Loucy (cell line): ENCODE data around the gene C18orf32.
"Not testable (repeated sequence)": the region's sequence is repeated elsewhere in the genome, so short reads cannot be mapped to it uniquely, and the experiment has no call there.

Experiments used
- H2AFZ ChIP-seq: fragments of 200-600 bp; sonication (generic); 2 replicates; pipeline ENCODE4 v1.6.0; 2016; ENCODE audit warnings: antibody characterized with exemption, mild to moderate bottlenecking, low read length, moderate library complexity
- H3F3A ChIP-seq: fragments of 200-600 bp; 2 replicates; pipeline ENCODE4 v1.6.0; 2016; ENCODE audit warnings: antibody characterized with exemption, low read depth, mild to moderate bottlenecking
- H3K27me3 ChIP-seq: fragments of 200-600 bp; sonication (generic); 2 replicates; pipeline ENCODE4 v1.6.1; 2014; ENCODE audit warnings: low read length, mild to moderate bottlenecking; ENCODE audit not compliant: insufficient read depth, poor library complexity, severe bottlenecking
- H3K36me3 ChIP-seq: fragments of 200-600 bp; sonication (generic); 2 replicates; pipeline ENCODE4 v1.6.1; 2016; ENCODE audit warnings: low read length; ENCODE audit not compliant: insufficient read depth
- H3K4me1 ChIP-seq: fragments of 200-600 bp; sonication (generic); 2 replicates; pipeline ENCODE4 v1.5.1; 2014; ENCODE audit warnings: low read length, mild to moderate bottlenecking; ENCODE audit not compliant: insufficient read depth, poor library complexity, severe bottlenecking
- H3K4me2 ChIP-seq: fragments of 200-600 bp; sonication (generic); 2 replicates; pipeline ENCODE4 v1.6.0; 2014; ENCODE audit warnings: antibody characterized with exemption, low read length, low read depth, mild to moderate bottlenecking; ENCODE audit not compliant: poor library complexity, severe bottlenecking
- H3K4me3 ChIP-seq: fragments of 200-600 bp; sonication (generic); 2 replicates; pipeline ENCODE4 v1.5.1; 2014; ENCODE audit warnings: low read length, mild to moderate bottlenecking, mixed read lengths; ENCODE audit not compliant: poor library complexity, severe bottlenecking
- H3K79me2 ChIP-seq: fragments of 200-600 bp; sonication (generic); 2 replicates; pipeline ENCODE4 v1.6.1; 2014; ENCODE audit warnings: low read length; ENCODE audit not compliant: insufficient read depth
- H3K9ac ChIP-seq: fragments of 200-600 bp; sonication (generic); 2 replicates; pipeline ENCODE4 v1.6.0; 2014; ENCODE audit warnings: mild to moderate bottlenecking, low read depth, low read length, moderate library complexity; ENCODE audit not compliant: poor library complexity, severe bottlenecking
- H3K9me2 ChIP-seq: fragments of 200-600 bp; sonication (generic); replicated peaks from 2 replicates; pipeline ENCODE4 v1.6.1; 2016; ENCODE audit warnings: low read depth, low read length, mixed read lengths
- H3K9me3 ChIP-seq: fragments of 200-600 bp; sonication (generic); 2 replicates; pipeline ENCODE4 v1.6.1; 2014; ENCODE audit warnings: mild to moderate bottlenecking, antibody characterized with exemption, low read length, low read depth; ENCODE audit not compliant: insufficient read depth
- H4K20me1 ChIP-seq: fragments of 200-600 bp; sonication (generic); 2 replicates; pipeline ENCODE4 v1.6.0; 2014; ENCODE audit warnings: antibody characterized with exemption, low read length, mild to moderate bottlenecking; ENCODE audit not compliant: insufficient read depth, poor library complexity, severe bottlenecking
- CTCF ChIP-seq: fragments of 200-600 bp; sonication (generic); conservative IDR thresholded peaks from 2 replicates; pipeline ENCODE4 v1.5.1; 2014; ENCODE audit warnings: mild to moderate bottlenecking, antibody characterized with exemption, low read length
- EZH2phosphoT487 ChIP-seq: fragments of 200-600 bp; IDR thresholded peaks from 2 replicates; pipeline ENCODE4 v1.6.1; 2018; ENCODE audit warnings: antibody characterized with exemption, mild to moderate bottlenecking, moderate library complexity, borderline replicate concordance

Gene C18orf32

GRCh38 chr18:49515516-49515915, 28.5 kb upstream of the C18orf32 start:
- Histone ChIP-seq H3K4me2 (no peak overlapping the region), H3K4me3 (no peak overlapping the region), H3K79me2 (no peaks in the 10 kb centered on the region), H3K9ac (no peak overlapping the region), H3K4me1 (no peaks in the 10 kb centered on the region), H4K20me1 (no peaks in the 10 kb centered on the region), H3K9me2 (no peaks in the 10 kb centered on the region), H3K36me3 (no peaks in the 10 kb centered on the region), H3K27me3 (no peaks in the 10 kb centered on the region), H3K9me3 (no peaks in the 10 kb centered on the region), H2AFZ (no peak overlapping the region), H3F3A (no peaks in the 10 kb centered on the region)
- no peak for TF ChIP-seq EZH2phosphoT487
- no peak for TF ChIP-seq CTCF

- H3K36me3 ChIP-seq, H3K27me3 ChIP-seq, H3F3A ChIP-seq, H3K79me2 ChIP-seq, H3K4me2 ChIP-seq, H3K4me1 ChIP-seq, H3K9ac ChIP-seq, H2AFZ ChIP-seq, H4K20me1 ChIP-seq, H3K9me2 ChIP-seq, H3K4me3 ChIP-seq, H3K9me3 ChIP-seq: not testable (repeated sequence)
These were observed 28.0 kb upstream of the C18orf32 start for GRCh38 chr18:49515003-49515402.

GRCh38 chr18:49514577-49514976, 27.5 kb upstream of the C18orf32 start:
- no peak overlapping the region for H2AFZ ChIP-seq
- H3K27me3 ChIP-seq: no peaks in the 10 kb centered on the region
- H3K36me3 ChIP-seq: no peaks in the 10 kb centered on the region
- no peak overlapping the region for H3K4me2 ChIP-seq
- no peaks in the 10 kb centered on the region for H3K9me3 ChIP-seq
- no peaks in the 10 kb centered on the region for H3F3A ChIP-seq
- no peak overlapping the region for H3K4me3 ChIP-seq
- H3K9me2 ChIP-seq: no peaks in the 10 kb centered on the region
- no peaks in the 10 kb centered on the region for H3K79me2 ChIP-seq
- no peaks in the 10 kb centered on the region for H4K20me1 ChIP-seq
- no peaks in the 10 kb centered on the region for H3K4me1 ChIP-seq
- TF ChIP-seq CTCF: no peak
- no peak for TF ChIP-seq EZH2phosphoT487
- H3K9ac ChIP-seq: no peak overlapping the region

GRCh38 chr18:49512876-49513275, 25.8 kb upstream of the C18orf32 start:
- H3K36me3 ChIP-seq, H4K20me1 ChIP-seq, H3F3A ChIP-seq, H3K4me2 ChIP-seq, H3K4me1 ChIP-seq, H2AFZ ChIP-seq, H3K4me3 ChIP-seq, H3K9ac ChIP-seq, H3K79me2 ChIP-seq, H3K9me2 ChIP-seq, H3K27me3 ChIP-seq, H3K9me3 ChIP-seq: not testable (repeated sequence)
